GM19468 (cell line): ENCODE results near the gene USP2.

ENCODE experiments used
- ATAC-seq: cut with Tn5 transposase; IDR thresholded peaks from one replicate; pipeline ENCODE4 v1.9.1; 2021; ENCODE audit warnings: mild to moderate bottlenecking, moderate library complexity, moderate number of reproducible peaks; ENCODE audit not compliant: unreplicated experiment; ENCODE audit errors: extremely low read depth

The USP2 gene

GRCh38 chr11:119315131-119316015, 66.1 kb downstream of the USP2 start:
- no peak for ATAC-seq

GRCh38 chr11:119314726-119315125, 66.8 kb downstream of the USP2 start:
- ATAC-seq: no peak

GRCh38 chr11:119310682-119311052, 70.8 kb downstream of the USP2 start:
- ATAC-seq: no peak

- ATAC-seq: no peak
These were observed 71.4 kb downstream of the USP2 start for GRCh38 chr11:119309953-119310681.

GRCh38 chr11:119309411-119309810, 72.1 kb downstream of the USP2 start:
- ATAC-seq: no peak

- no peak for ATAC-seq
These were observed 73.5 kb downstream of the USP2 start for GRCh38 chr11:119307974-119308373.

- ATAC-seq: no peak
These were observed 74.3 kb downstream of the USP2 start for GRCh38 chr11:119307219-119307618.

- no peak for ATAC-seq
These were observed 75.1 kb downstream of the USP2 start for GRCh38 chr11:119306373-119306890.

GRCh38 chr11:119305556-119306372, 75.7 kb downstream of the USP2 start:
- ATAC-seq: no peak
